Caco-2 (cell line): ENCODE measurements around the gene CTIF. TPM values are rescaled to one million over a fixed set of nuclear protein-coding genes. Genes with fewer than 3 reads are reported as not detected.

ENCODE experiments used
- BruUV-seq: library from RNA; stranded (reverse); fragments of 400-500 nt; replicated peaks from 2 replicates; lab custom pipeline; 2021; lab: Mats Ljungman, UMichigan
- CTCF ChIA-PET: fragments of 300-600 bp; sonication (Branson Sonifier 250); formaldehyde crosslinking; loops from one replicate; lab custom pipeline; 2022; ENCODE audit warnings: antibody characterized with exemption; lab: Charles Lee
- POLR2A ChIA-PET: fragments of 300-600 bp; sonication (Branson Sonifier 250); formaldehyde crosslinking; loops from one replicate; lab custom pipeline; 2022; ENCODE audit warnings: antibody characterized with exemption; lab: Charles Lee
- DNase-seq, 2 experiments: peaks; one replicate each; pipeline versions ENCODE4 v3.0.0 to v3.0.0-alpha.2; 2020 to 2022
- H3K27me3 ChIP-seq: replicated peaks from 2 replicates; pipeline ENCODE4 v1.6.0; 2011; ENCODE audit warnings: low read length; ENCODE audit not compliant: control insufficient read depth, insufficient read depth
- H3K36me3 ChIP-seq: 2 replicates; pipeline ENCODE4 v1.5.1; 2011; ENCODE audit warnings: low read length; ENCODE audit not compliant: control insufficient read depth, insufficient read depth
- H3K4me1 ChIP-seq: fragments of 250-450 bp; sonication (Bioruptor Pico); 2 replicates; pipeline ENCODE4 v1.5.1; 2020; ENCODE audit warnings: mild to moderate bottlenecking
- H3K4me3 ChIP-seq: 2 replicates; pipeline ENCODE4 v1.5.1; 2011; ENCODE audit warnings: low read depth, mild to moderate bottlenecking, control low read depth, low read length
- H3K9me3 ChIP-seq: fragments of 250-450 bp; sonication (Bioruptor Pico); 2 replicates; pipeline ENCODE4 v1.5.1; 2020; ENCODE audit warnings: mild to moderate bottlenecking, moderate library complexity
- H3K27ac Mint-ChIP-seq: one replicate; pipeline ENCODE4 v1.8.0; 2022; ENCODE audit warnings: mixed read lengths; ENCODE audit not compliant: unreplicated experiment
- H3K27me3 Mint-ChIP-seq: one replicate; pipeline ENCODE4 v1.8.0; 2022; ENCODE audit warnings: mixed read lengths; ENCODE audit not compliant: insufficient read depth, unreplicated experiment
- H3K36me3 Mint-ChIP-seq: one replicate; pipeline ENCODE4 v1.8.0; 2022; ENCODE audit warnings: mild to moderate bottlenecking, mixed read lengths; ENCODE audit not compliant: insufficient read depth, unreplicated experiment
- H3K4me1 Mint-ChIP-seq: one replicate; pipeline ENCODE4 v1.8.0; 2022; ENCODE audit warnings: low read depth, mixed read lengths; ENCODE audit not compliant: unreplicated experiment
- H3K4me3 Mint-ChIP-seq: one replicate; pipeline ENCODE4 v1.8.0; 2022; ENCODE audit warnings: mild to moderate bottlenecking, moderate library complexity, mixed read lengths; ENCODE audit not compliant: unreplicated experiment
- H3K9me3 Mint-ChIP-seq: one replicate; pipeline ENCODE4 v1.8.0; 2022; ENCODE audit warnings: mixed read lengths; ENCODE audit not compliant: unreplicated experiment
- CTCF ChIP-seq, 2 experiments: fragments of 200-600 bp in 1 of 2; IDR thresholded peaks; 1 replicate in 1 of 2; 2 replicates in 1 of 2; pipeline versions ENCODE4 v1.5.1 to v1.8.0; 2011 to 2022; ENCODE audit warnings: antibody characterized with exemption in 1 of 2, control low read depth in 1 of 2, inconsistent platforms in 1 of 2, low read depth in 1 of 2, low read length in 1 of 2, mild to moderate bottlenecking in 1 of 2, moderate library complexity in 1 of 2; ENCODE audit not compliant: insufficient read depth in 1 of 2, severe bottlenecking in 1 of 2, unreplicated experiment in 1 of 2
- intact Hi-C: fragments of 100-400 bp; cut with micrococcal nuclease; formaldehyde crosslinking; loops from one replicate; pipeline ENCODE4 v1.10.0; 2022; ENCODE audit not compliant: unreplicated experiment
- total RNA-seq: library from RNA; stranded (reverse); gene quantifications from 2 replicates; pipeline ENCODE4 v1.2.3, GENCODE V29; 2022

CTIF gene
- total RNA-seq, 1 experiment from 2014 or later, result 19.9 TPM

- CTCF ChIA-PET, result no interaction called here
- POLR2A ChIA-PET, result no interaction called here
- intact Hi-C loops, result no loop called here
- no peaks in the 10 kb centered on the region for H3K9me3 ChIP-seq
- no peaks in the 10 kb centered on the region for H3K27me3 ChIP-seq
- BruUV-seq, result no TSS peak
- Mint-ChIP-seq H3K9me3 (no peaks in the 10 kb centered on the region), H3K36me3 (peaks cover 5% of the 10 kb centered on the region), H3K4me1 (no peaks in the 10 kb centered on the region), H3K27ac (no peak overlapping the region), H3K27me3 (no peaks in the 10 kb centered on the region), H3K4me3 (no peak overlapping the region)
- no peak for TF ChIP-seq CTCF (IDR thresholded peaks at IDR 0.05; ENCODE audit: insufficient read depth in 1 of 2, low read depth in 1 of 2, low read length in 1 of 2, severe bottlenecking in 1 of 2, unreplicated experiment in 1 of 2)
- no peak for DNase-seq
- no peaks in the 10 kb centered on the region for H3K36me3 ChIP-seq
- H3K4me3 ChIP-seq, result no peak overlapping the region
- H3K4me1 ChIP-seq, result no peaks in the 10 kb centered on the region
These were observed 98.5 kb downstream of the CTIF start for GRCh38 chr18:48637081-48637990.

GRCh38 chr18:48638451-48638850 lies 99.6 kb downstream of the CTIF start:
- no peak overlapping the region for H3K4me3 ChIP-seq
- no peaks in the 10 kb centered on the region for H3K27me3 Mint-ChIP-seq
- no peaks in the 10 kb centered on the region for H3K9me3 ChIP-seq
- H3K36me3 Mint-ChIP-seq, result peaks cover 5% of the 10 kb centered on the region
- H3K9me3 Mint-ChIP-seq, result no peaks in the 10 kb centered on the region
- DNase-seq, result no peak
- POLR2A ChIA-PET, result no interaction called here
- intact Hi-C loops, result no loop called here
- no peak overlapping the region for H3K4me3 Mint-ChIP-seq
- CTCF ChIA-PET, result no interaction called here
- no peak for TF ChIP-seq CTCF (IDR thresholded peaks at IDR 0.05; ENCODE audit: insufficient read depth in 1 of 2, low read depth in 1 of 2, low read length in 1 of 2, severe bottlenecking in 1 of 2, unreplicated experiment in 1 of 2)
- no TSS peak for BruUV-seq
- no peaks in the 10 kb centered on the region for H3K4me1 ChIP-seq
- no peak overlapping the region for H3K27ac Mint-ChIP-seq
- no peaks in the 10 kb centered on the region for H3K27me3 ChIP-seq
- no peaks in the 10 kb centered on the region for H3K36me3 ChIP-seq
- H3K4me1 Mint-ChIP-seq, result no peaks in the 10 kb centered on the region

GRCh38 chr18:48638896-48639771 lies 100.3 kb downstream of the CTIF start:
- H3K36me3 ChIP-seq, result no peaks in the 10 kb centered on the region
- DNase-seq, result no peak
- no TSS peak for BruUV-seq
- Mint-ChIP-seq H3K27me3 (no peaks in the 10 kb centered on the region), H3K36me3 (peaks cover 5% of the 10 kb centered on the region), H3K9me3 (no peaks in the 10 kb centered on the region), H3K4me1 (no peaks in the 10 kb centered on the region), H3K4me3 (no peak overlapping the region), H3K27ac (no peak overlapping the region)
- H3K27me3 ChIP-seq, result no peaks in the 10 kb centered on the region
- intact Hi-C loops, result no loop called here
- no peak for TF ChIP-seq CTCF (IDR thresholded peaks at IDR 0.05; ENCODE audit: insufficient read depth in 1 of 2, low read depth in 1 of 2, low read length in 1 of 2, severe bottlenecking in 1 of 2, unreplicated experiment in 1 of 2)
- ChIA-PET POLR2A (no interaction called here), CTCF (no interaction called here)
- no peak overlapping the region for H3K4me3 ChIP-seq
- H3K9me3 ChIP-seq, result no peaks in the 10 kb centered on the region
- H3K4me1 ChIP-seq, result no peaks in the 10 kb centered on the region
